GM18868 (cell line): ENCODE results near the gene SH3BP4.

ENCODE experiments used
- ATAC-seq: cut with Tn5 transposase; IDR thresholded peaks from one replicate; pipeline ENCODE4 v1.9.1; 2021; ENCODE audit warnings: mild to moderate bottlenecking, moderate library complexity; ENCODE audit not compliant: unreplicated experiment

SH3BP4 gene

DNA sequence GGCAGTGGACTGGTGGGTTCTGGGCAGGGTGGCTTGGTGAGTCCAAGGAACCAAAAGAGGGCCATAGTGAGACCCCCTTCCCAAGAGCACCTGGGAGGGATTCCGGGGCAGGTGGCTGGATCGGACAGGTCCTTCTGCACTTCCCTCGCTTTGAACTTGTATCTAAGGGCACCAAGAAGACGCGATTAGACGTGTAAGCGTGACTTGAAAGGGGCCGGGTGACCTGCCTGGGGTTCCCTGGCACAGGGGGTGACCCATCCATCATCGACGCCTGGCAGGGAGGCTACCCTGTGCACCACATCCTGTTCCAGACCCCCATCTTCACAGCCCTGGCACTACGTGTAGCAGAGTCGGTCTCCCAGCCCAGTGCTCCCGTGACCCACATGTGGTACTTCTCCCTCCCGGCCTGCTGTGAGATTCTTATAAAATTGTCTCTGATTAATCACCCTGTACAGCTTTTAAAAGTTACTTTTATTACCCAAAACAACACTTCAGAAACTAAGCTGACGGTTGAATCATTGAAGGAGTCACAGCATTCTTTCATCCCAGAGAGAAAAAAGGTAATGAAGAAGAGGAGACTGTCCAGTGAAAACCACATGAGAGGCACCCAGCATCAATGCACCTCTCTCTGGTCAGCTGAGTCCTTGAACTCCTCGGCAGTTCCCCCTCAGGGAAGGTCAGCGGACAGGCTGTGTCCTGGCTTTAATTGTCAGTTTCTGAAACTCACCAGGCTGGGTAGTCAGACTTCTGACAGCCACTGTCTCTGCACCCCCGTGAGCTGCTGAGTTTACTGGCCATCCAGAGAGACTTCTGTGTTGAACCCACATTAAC is 13.0 kb downstream of the SH3BP4 start:
- no peak for ATAC-seq

- ATAC-seq: no peak
These were observed 14.5 kb downstream of the SH3BP4 start for GRCh38 chr2:234966340-234966739.

DNA sequence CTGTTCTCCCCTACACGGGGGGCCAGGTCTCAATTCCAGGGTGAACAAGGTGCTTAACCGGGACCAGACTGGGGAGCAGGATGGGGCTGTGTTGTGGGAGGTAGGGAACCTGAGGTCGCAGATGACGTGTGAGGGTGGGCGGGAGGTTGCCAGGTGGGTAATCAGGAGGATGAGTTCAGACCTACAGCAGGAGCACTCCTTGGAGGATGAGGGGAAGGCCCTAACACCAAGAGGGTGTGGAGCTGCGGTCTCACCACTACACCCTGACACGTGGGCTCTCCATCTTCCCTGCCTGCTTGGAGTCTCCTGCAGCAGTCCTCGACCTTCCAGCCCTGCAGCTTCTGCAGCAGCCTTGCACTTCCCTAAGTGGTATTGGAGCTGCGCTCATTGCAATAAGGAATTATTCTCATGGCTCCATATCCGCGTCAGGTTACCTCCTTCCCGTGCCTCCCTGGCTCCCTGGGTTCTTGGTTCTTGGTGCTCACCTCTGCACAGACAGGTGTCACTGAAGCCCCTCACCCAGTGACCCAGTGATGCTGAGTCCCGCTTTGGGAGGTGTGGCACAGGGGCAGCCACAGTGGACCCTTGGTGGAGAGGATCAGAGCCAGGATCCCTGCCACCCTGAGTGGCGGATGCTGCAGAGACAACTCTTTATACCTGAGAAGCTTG is 15.5 kb downstream of the SH3BP4 start:
- no peak for ATAC-seq

DNA sequence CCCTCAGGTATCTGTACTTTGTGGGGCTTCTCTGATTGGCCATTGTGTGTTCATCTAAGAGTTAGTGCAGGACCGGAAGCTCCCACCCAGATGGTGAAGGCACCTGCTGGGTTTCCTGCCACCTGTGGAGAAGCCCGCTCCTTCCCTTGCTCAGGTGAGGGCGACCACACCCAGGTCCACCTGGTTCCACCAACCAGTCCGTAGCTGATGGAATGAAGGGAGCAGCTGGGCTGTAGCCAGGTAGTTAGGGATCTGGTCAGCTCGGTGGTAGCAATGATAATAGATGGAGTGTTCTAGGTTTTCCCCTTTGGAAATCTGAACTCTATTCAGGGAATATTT is 16.0 kb downstream of the SH3BP4 start:
- no peak for ATAC-seq

DNA sequence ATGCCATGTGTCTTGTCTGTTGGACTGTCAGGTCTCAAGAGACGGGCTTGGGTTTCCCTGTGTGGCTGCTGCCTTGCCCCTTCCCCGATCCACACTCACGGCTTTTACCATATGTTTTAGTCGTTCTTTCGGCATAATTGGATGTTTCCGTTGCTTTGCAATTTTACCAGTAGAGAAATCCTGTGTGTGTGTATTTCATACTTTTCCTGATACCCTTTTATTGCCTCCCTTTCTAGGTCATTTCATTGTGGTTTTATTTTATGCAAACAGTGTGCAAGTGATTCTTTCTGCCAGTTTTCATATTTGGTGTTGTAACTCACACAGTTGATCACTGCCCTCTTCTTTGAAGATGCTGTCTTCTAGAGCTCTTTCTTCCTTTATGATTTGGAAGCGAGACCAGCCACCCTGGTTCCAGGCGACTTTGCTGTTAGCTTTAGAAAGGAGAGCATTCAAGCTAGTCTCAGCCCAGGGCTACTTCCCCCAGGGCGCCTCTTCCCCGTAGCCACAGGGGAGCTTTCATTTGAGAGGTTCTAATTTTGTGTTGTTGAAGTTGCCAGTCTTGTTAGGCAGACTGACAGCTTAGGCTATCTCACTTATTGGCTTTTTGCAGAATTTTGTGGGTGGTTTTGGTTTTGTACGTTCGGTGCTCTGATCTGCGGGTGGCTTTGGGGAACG is 17.0 kb downstream of the SH3BP4 start:
- ATAC-seq: no peak

- ATAC-seq: no peak
These were observed 17.7 kb downstream of the SH3BP4 start for GRCh38 chr2:234969306-234970098.

DNA sequence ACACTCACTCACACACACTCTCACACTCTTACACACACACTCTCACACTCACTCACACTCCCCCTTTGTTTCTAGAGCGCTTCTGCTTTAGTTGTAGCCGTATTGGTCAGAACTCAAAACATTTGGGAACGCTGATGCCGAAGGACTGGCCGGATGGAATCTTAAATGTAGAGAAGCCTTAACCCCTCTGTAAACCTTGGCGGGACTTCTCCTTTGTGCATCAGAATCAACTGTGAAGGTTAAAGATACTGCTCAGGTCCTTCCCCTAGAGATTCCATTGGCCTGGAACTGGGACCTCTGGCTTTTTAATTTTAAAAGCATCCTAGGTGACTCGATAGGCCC is 18.3 kb downstream of the SH3BP4 start:
- no peak for ATAC-seq

- ATAC-seq: no peak
These were observed 18.7 kb downstream of the SH3BP4 start for GRCh38 chr2:234970477-234970882.

- no peak for ATAC-seq
These were observed 19.7 kb downstream of the SH3BP4 start for GRCh38 chr2:234971496-234971895.

DNA sequence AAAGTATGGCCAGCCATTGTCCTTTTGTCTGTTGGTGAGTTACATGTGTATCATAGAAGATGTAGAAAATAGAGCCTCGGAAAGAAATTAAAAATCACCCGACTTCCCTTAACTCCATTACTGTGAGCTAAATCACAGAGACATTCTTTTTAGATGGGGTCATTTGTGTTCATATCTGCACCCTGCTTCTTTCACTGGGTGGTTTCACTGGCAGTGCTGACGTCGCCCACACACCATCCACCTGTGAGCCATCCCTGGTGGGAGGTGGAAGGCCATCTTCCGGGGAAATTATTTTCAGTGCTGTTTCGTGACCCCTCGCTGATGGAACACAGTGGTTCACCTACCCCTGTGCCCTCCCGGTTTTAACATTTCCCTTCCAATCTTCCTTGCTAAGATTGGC is 21.2 kb downstream of the SH3BP4 start:
- ATAC-seq: no peak

GRCh38 chr2:234974501-234975385 is 22.9 kb downstream of the SH3BP4 start:
- no peak for ATAC-seq

DNA sequence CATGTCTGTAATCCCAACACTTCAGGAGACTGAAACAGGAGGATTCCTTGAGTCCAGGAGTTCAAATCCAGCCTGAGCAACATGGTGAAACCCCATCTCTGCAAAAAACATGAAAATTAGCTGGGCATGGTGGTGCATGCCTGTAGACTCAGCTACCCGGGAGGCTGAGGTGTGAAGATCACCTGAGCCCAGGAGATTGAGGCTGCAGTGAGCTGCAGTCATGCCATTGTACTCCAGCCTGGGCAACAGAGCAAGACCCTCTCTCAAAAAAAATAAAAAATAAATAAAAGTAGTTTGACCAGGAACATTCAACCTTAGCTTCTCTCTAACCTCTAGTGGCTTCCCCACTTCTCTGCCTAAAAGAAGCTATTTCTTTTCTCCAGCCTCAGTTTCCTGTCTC is 23.8 kb downstream of the SH3BP4 start:
- no peak for ATAC-seq

GRCh38 chr2:234976479-234977227 is 24.8 kb downstream of the SH3BP4 start:
- ATAC-seq: no peak

DNA sequence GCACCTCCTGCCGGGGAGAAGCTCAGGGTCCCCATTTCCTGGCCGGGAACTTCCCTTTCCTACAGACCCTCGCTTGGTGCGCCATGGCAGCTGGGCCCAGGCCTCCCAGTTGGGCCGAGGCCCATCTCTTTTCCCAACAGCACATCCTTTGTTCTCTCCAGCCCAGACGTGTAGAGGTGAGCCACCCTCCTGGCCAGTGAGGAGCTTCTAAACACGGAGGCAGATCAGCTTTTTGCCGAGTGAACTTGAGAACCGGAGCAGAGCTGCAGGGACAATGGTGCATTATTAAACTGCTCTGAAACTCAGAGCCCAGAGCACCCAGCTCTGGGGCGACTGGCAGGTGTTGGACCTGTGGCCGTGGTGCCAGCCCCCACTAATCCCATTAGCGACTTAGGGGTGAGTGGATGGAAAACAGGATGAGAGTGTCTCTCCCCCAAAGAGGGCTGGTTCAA is 25.4 kb downstream of the SH3BP4 start:
- ATAC-seq: no peak

DNA sequence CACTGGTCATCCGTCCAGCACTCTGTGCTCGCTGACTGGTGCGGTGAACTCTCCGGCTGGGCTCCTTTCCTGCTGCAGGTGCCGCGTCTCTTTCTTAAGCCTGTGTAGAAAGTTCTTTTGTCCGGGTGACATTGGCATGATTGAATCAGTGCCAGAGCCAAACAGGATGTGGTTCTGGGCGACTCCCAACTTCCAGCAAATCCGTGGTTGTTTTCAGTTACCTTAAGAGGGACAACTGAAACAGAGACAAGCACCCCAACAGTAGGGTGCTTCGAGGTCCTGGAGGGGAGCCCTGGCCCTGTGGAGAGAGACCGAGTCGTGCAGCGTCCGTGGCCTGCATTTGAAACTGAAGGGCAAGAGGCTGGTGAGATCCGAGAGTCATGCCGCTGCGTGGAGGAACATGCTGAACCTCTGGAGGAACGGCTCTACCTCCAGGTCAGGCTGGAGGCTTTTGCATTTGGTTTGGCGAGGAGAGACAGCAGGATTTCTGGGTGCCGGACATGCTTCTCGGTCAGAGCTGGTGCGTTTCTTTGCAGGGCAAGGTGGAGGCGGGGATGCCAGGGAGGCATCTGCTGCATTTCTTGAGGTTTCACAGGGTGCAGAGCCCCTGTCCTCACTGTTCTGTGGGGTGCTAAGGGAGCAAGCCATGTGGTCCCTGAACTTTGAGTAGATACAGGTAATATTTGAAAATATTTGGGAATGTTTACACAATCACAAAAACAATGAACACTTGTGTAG is 26.8 kb downstream of the SH3BP4 start:
- ATAC-seq: no peak

DNA sequence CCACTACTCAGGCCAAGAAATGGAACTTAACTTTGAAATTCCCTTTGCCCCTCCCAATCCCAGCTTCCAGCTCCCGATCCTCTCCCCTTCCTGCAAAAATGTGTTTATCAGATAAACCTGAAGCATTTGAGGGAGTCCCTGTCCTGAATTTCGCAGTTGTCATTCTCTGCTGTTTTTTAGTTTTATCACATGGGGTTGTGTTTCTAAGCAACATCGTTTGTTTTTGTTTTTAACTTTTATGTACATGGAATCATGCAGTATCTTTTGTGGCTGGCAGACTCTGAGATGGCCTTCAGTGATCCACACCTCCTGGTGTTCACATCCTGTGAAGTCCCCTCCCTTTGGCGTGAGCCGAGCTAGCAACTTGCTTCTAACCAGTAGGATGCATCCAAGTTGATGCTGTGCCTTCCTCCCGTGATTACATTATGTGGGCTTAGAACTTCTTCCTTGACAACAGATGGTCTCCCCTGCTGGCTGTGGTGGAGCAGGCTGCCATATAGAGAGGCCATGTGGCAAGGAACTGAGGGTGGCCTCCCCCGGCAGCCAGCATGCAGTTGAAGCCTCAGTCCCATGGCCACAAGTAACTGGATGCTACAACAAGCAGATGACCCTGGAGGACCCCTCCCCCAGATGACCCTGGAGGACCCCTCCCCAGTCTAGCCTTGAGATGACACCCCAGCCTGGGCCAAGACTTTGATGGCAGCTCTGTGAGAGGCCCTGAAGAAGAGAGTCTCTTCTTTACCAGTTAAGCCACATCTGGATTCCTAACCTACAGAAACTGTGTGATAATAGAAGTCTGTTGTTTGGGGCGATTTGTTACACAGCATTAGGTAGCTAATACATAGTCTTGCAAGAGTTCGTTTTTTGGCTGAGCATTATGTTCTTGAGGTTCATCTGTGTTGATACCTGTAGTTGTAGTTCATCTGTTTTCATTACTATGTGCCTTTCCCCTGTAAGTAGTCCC is 27.7 kb downstream of the SH3BP4 start:
- no peak for ATAC-seq

DNA sequence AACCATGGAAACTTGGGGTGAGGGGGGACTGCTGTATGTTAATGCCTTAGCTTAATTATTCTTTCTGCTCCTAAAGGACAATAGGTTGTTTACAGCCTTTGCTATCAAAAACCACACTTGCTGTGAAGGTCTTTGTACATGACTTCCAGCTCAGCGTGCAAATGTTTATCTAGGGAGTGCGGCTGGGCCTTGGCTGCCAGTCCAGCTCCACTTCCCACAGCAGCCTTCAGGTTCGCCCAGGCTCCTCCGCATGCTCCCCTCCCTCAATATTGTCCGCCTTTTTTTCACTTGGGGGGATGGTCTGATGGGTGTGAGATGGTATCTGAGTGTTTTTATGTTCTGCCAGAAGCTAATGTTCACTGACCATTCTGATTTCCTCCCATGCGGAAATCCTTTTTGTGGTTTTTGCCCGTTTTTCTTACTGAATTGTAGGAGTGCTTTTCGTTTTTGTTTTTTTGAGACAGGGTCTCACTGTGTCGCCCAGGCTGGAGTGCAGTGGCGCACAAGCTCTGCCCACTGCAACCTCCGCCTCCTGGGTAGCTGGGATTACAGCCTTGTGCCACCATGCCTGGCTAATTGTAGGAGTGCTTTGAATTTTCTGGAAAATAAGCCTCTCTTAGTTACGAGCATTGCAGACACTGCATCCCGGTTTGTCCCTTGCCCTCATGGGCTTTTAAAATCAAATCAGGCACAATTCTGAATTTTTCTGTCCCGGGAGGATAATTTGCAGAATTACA is 28.8 kb downstream of the SH3BP4 start:
- ATAC-seq: no peak
